LNCAP (cell line): Measurements from ENCODE around the gene PRKG1.

ENCODE experiments used
- CTCF ChIP-seq: fragments of 450-650 bp; IDR thresholded peaks from 2 replicates; pipeline ENCODE4 v1.5.1; 2017; ENCODE audit warnings: mild to moderate bottlenecking

PRKG1 gene

GRCh38 chr10:51821745-51822144 lies 747.5 kb downstream of the PRKG1 start:
- no peak for TF ChIP-seq CTCF

- TF ChIP-seq CTCF, result no peak
Measured at GRCh38 chr10:51832652-51833383, 758.5 kb downstream of the PRKG1 start.

GRCh38 chr10:51834548-51834947 lies 760.3 kb downstream of the PRKG1 start:
- no peak for TF ChIP-seq CTCF

- TF ChIP-seq CTCF, result no peak
Measured at GRCh38 chr10:51838471-51838870, 764.2 kb downstream of the PRKG1 start.

- no peak for TF ChIP-seq CTCF
Measured at GRCh38 chr10:51843966-51844365, 769.7 kb downstream of the PRKG1 start.

GRCh38 chr10:51846856-51847506 lies 772.7 kb downstream of the PRKG1 start:
- no peak for TF ChIP-seq CTCF

GRCh38 chr10:51852297-51852696 lies 778.0 kb downstream of the PRKG1 start:
- TF ChIP-seq CTCF, result no peak
